ENCODE measurements around the gene CRHR2. TPM values are rescaled to one million over a fixed set of nuclear protein-coding genes. Genes with fewer than 3 reads are reported as not detected.

Gene CRHR2
- total and polyA plus RNA-seq, 2 experiments from 2014 or later, result 0.14 to 1.4 TPM

DNA sequence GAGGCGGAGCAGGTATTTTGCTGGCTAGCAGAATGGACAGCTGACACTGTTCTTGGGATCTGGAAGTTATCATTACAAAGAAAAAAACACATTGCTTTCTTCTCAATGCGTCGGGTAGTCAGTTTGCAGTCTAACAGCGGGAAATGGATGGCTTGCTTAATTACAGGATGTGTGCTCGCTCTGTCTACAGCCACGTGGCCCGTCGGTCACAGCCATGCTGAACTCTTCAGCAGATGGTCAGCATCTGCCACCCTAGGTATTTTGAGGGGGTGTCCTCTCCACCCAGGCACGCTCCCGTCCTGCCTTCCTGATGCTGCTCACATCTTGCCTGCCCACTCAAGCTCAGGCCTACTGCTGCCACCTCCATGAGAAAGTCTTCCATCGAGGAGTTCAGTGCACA is 49.3 kb upstream of the CRHR2 start (continued):
- no peak for TF ChIP-seq ETS1 (IDR thresholded peaks at IDR 0.05)
- no peak for TF ChIP-seq JUNB (IDR thresholded peaks at IDR 0.05; ENCODE audit: unreplicated experiment)
- TF ChIP-seq ZNF114 (CRISPR knock-in tag; IDR thresholded peaks at IDR 0.05), result no peak
- no peak for TF ChIP-seq EZH2 (IDR thresholded peaks at IDR 0.05; ENCODE audit: low read depth, unreplicated experiment)
- TF ChIP-seq REST (IDR thresholded peaks at IDR 0.05; ENCODE audit: unreplicated experiment), result no peak

GRCh38 chr7:30730996-30731395 is 48.7 kb upstream of the CRHR2 start:
- Mint-ChIP-seq H3K4me3 (no peak overlapping the region), H3K9me3 (peaks cover 4% of the 10 kb centered on the region; the same call in 2 of the 3 replicates), H3K36me3 (ENCODE audit: low read depth) (peaks cover 4% of the 10 kb centered on the region; the same call in 2 of the 3 replicates), H3K4me1 (peaks cover 41% of the 10 kb centered on the region), H3K27ac (no peak overlapping the region), H3K27me3 (ENCODE audit: insufficient read depth, low read depth, poor library complexity) (peaks cover 18% of the 10 kb centered on the region)
- Histone ChIP-seq H3K9me2 (ENCODE audit: insufficient read depth) (no peaks in the 10 kb centered on the region), H3F3A (replicated peaks; ENCODE audit: low read depth) (peaks cover 3% of the 10 kb centered on the region; the same call in 1 of the 2 replicates), H3K27ac (ENCODE audit: low read depth) (no peak overlapping the region), H3K27me3 (ENCODE audit: insufficient read depth) (no peaks in the 10 kb centered on the region), H3K36me3 (ENCODE audit: insufficient read depth) (no peaks in the 10 kb centered on the region), H3K4me3 (no peak overlapping the region), H4K20me1 (replicated peaks; ENCODE audit: insufficient read depth) (no peaks in the 10 kb centered on the region), H3K4me1 (ENCODE audit: insufficient read depth) (peaks cover 25% of the 10 kb centered on the region), H3K79me2 (replicated peaks; ENCODE audit: insufficient read depth) (no peaks in the 10 kb centered on the region), H2AFZ (no peak overlapping the region), H3K4me2 (no peak overlapping the region)
- ATAC-seq, result no peak
- no peak for DNase-seq (ENCODE audit: low spot score)
- TF ChIP-seq STAT1 (IDR thresholded peaks at IDR 0.05; ENCODE audit: unreplicated experiment) (no peak), EZH2 (IDR thresholded peaks at IDR 0.05; ENCODE audit: low read depth, unreplicated experiment) (no peak), REST (IDR thresholded peaks at IDR 0.05; ENCODE audit: unreplicated experiment) (no peak), EZH2phosphoT487 (IDR thresholded peaks at IDR 0.05; ENCODE audit: unreplicated experiment) (no peak), NANOG (IDR thresholded peaks at IDR 0.05; ENCODE audit: borderline replicate concordance) (no peak), CREB1 (CRISPR knock-in tag; IDR thresholded peaks at IDR 0.05; ENCODE audit: low read depth) (no peak), ZNF114 (CRISPR knock-in tag; IDR thresholded peaks at IDR 0.05) (no peak), CTCF (conservative IDR thresholded peaks at IDR 0.05; ENCODE audit: low read depth in 2 of 2) (no peak), POLR2AphosphoS5 (IDR thresholded peaks at IDR 0.05; ENCODE audit: low read depth) (no peak)

Measured in GM23338 (cell line).